Jurkat, Clone E6-1 (cell line): ENCODE data around the gene GREM1. TPM values are rescaled to one million over a fixed set of nuclear protein-coding genes. Genes with fewer than 3 reads are reported as not detected.
A peak's percentile ranks its signal among the peaks of the same experiment; 100 is the strongest.

Experiments used
- DNase-seq: peaks from one replicate; pipeline ENCODE4 v3.0.0-alpha.2; 2011; ENCODE audit warnings: low read depth, low spot score
- H3K4me3 ChIP-seq: 2 replicates; pipeline ENCODE4 v1.5.1; 2011; ENCODE audit warnings: mild to moderate bottlenecking, low read length, control low read depth, moderate library complexity
- polyA plus RNA-seq: library from polyadenylated mRNA; unstranded; fragments of >200 nt; gene quantifications from one replicate; pipeline ENCODE4 v1.2.1, GENCODE V29; 2012; ENCODE audit warnings: missing spikeins; ENCODE audit not compliant: insufficient read length, insufficient read depth

GREM1 gene
- polyA plus RNA-seq, result not detected

GRCh38 chr15:32717426-32718226 is at the start of gene GREM1:
GREM1 (plus strand) TSS chr15:32718004; CDS start chr15:32730691, 12,687 bp downstream.
- no peak within 1 kb of the TSS for H3K4me3 ChIP-seq
- DNase-seq, result no peak

- no peak overlapping the region for H3K4me3 ChIP-seq
- DNase-seq, result no peak
Measured at GRCh38 chr15:32668942-32669341, 48.9 kb upstream of the GREM1 start.

GRCh38 chr15:32669896-32670611 is 47.8 kb upstream of the GREM1 start:
- no peak for DNase-seq
- no peak overlapping the region for H3K4me3 ChIP-seq

- no peak overlapping the region for H3K4me3 ChIP-seq
- DNase-seq, result no peak
Measured at GRCh38 chr15:32670623-32671022, 47.2 kb upstream of the GREM1 start.

- H3K4me3 ChIP-seq, result no peak overlapping the region
- no peak for DNase-seq
Measured at GRCh38 chr15:32671339-32672325, 46.2 kb upstream of the GREM1 start.

GRCh38 chr15:32674681-32675080 is 43.1 kb upstream of the GREM1 start:
- no peak for DNase-seq
- H3K4me3 ChIP-seq, result no peak overlapping the region

GRCh38 chr15:32675466-32675865 is 42.3 kb upstream of the GREM1 start:
- no peak for DNase-seq
- H3K4me3 ChIP-seq, result no peak overlapping the region

- H3K4me3 ChIP-seq, result no peak overlapping the region
- DNase-seq, result no peak
Measured at GRCh38 chr15:32676169-32676568, 41.6 kb upstream of the GREM1 start.

GRCh38 chr15:32677238-32677750 is 40.5 kb upstream of the GREM1 start:
- H3K4me3 ChIP-seq, result no peak overlapping the region
- DNase-seq, result no peak

- no peak for DNase-seq
Measured at GRCh38 chr15:32679298-32679690, 38.5 kb upstream of the GREM1 start.

GRCh38 chr15:32682569-32682968 is 35.2 kb upstream of the GREM1 start:
- H3K4me3 ChIP-seq, result no peak overlapping the region
- no peak for DNase-seq

More at GRCh38 chr15:32679298-32679690, 38.5 kb upstream of the GREM1 start:
- H3K4me3 ChIP-seq, result no peak overlapping the region

GRCh38 chr15:32682977-32683630 is 34.7 kb upstream of the GREM1 start:
- no peak for DNase-seq
- no peak overlapping the region for H3K4me3 ChIP-seq

GRCh38 chr15:32683906-32684584 is 33.8 kb upstream of the GREM1 start:
- no peak overlapping the region for H3K4me3 ChIP-seq
- peak; percentile 22 for DNase-seq

GRCh38 chr15:32685576-32685975 is 32.2 kb upstream of the GREM1 start:
- H3K4me3 ChIP-seq, result no peak overlapping the region
- DNase-seq, result no peak

- no peak for DNase-seq
- H3K4me3 ChIP-seq, result no peak overlapping the region
Measured at GRCh38 chr15:32687556-32687955, 30.2 kb upstream of the GREM1 start.

GRCh38 chr15:32688151-32688639 is 29.6 kb upstream of the GREM1 start:
- DNase-seq, result no peak
- H3K4me3 ChIP-seq, result no peak overlapping the region

GRCh38 chr15:32690941-32691688 is 26.7 kb upstream of the GREM1 start:
- no peak overlapping the region for H3K4me3 ChIP-seq

More at GRCh38 chr15:32690941-32691688, 26.7 kb upstream of the GREM1 start:
- DNase-seq, result no peak
